HFFc6 (cell line): Measurements from ENCODE around the gene PRIMA1. TPM values are rescaled to one million over a fixed set of nuclear protein-coding genes. Genes with fewer than 3 reads are reported as not detected.

ENCODE experiments used
- DNase-seq: peaks from one replicate; pipeline ENCODE4 v3.0.0-alpha.2; 2018
- H3K27ac Mint-ChIP-seq: 2 replicates; pipeline ENCODE4 v1.8.0; 2020; ENCODE audit warnings: mild to moderate bottlenecking, mixed read lengths
- H3K27me3 Mint-ChIP-seq: 2 replicates; pipeline ENCODE4 v1.8.0; 2021; ENCODE audit warnings: mild to moderate bottlenecking, moderate library complexity, mixed read lengths; ENCODE audit not compliant: insufficient read depth
- H3K36me3 Mint-ChIP-seq: 2 replicates; pipeline ENCODE4 v1.8.0; 2021; ENCODE audit warnings: low read depth, mixed read lengths
- H3K4me1 Mint-ChIP-seq: 2 replicates; pipeline ENCODE4 v1.8.0; 2020; ENCODE audit warnings: low read depth, mixed read lengths
- H3K4me3 Mint-ChIP-seq: 2 replicates; pipeline ENCODE4 v1.8.0; 2020; ENCODE audit warnings: mild to moderate bottlenecking, moderate library complexity, mixed read lengths
- H3K9me3 Mint-ChIP-seq: 2 replicates; pipeline ENCODE4 v1.8.0; 2020; ENCODE audit warnings: mild to moderate bottlenecking, mixed read lengths
- CTCF ChIP-seq: fragments of 200-600 bp; sonication (generic); IDR thresholded peaks from 2 replicates; pipeline ENCODE4 v1.5.0; 2021; ENCODE audit warnings: antibody characterized with exemption, mild to moderate bottlenecking
- total RNA-seq, 6 experiments: library from RNA; stranded (reverse); fragmentation: NEBNext Ultra II Directional; extraction: Animal tissue kit (Norgen Biotek cat#: 25700); gene quantifications; 2 replicates in 1 of 6; 3 replicates in 5 of 6; pipeline ENCODE4 v1.2.3, GENCODE V29; 2021

Gene PRIMA1
- total RNA-seq, 6 experiments from 2014 or later: not detected

GRCh38 chr14:93731753-93732152 lies 56.5 kb downstream of the PRIMA1 start:
- no peak for DNase-seq
- Mint-ChIP-seq H3K9me3 (peaks cover 55% of the 10 kb centered on the region), H3K27ac (no peak overlapping the region), H3K4me1 (no peaks in the 10 kb centered on the region), H3K4me3 (no peak overlapping the region), H3K27me3 (peaks cover 1% of the 10 kb centered on the region; the same call in 1 of the 2 replicates), H3K36me3 (no peaks in the 10 kb centered on the region)
- TF ChIP-seq CTCF: no peak

GRCh38 chr14:93729993-93730392 lies 58.3 kb downstream of the PRIMA1 start:
- peaks cover 1% of the 10 kb centered on the region; the same call in 1 of the 2 replicates for H3K27me3 Mint-ChIP-seq
- no peak for DNase-seq
- H3K4me1 Mint-ChIP-seq: no peaks in the 10 kb centered on the region
- no peak overlapping the region for H3K27ac Mint-ChIP-seq
- TF ChIP-seq CTCF: no peak
- H3K9me3 Mint-ChIP-seq: peaks cover 51% of the 10 kb centered on the region
- no peak overlapping the region for H3K4me3 Mint-ChIP-seq
- no peaks in the 10 kb centered on the region for H3K36me3 Mint-ChIP-seq

- Mint-ChIP-seq H3K27me3 (peaks cover 1% of the 10 kb centered on the region; the same call in 1 of the 2 replicates), H3K27ac (no peak overlapping the region), H3K9me3 (peaks cover 42% of the 10 kb centered on the region), H3K4me1 (no peaks in the 10 kb centered on the region), H3K36me3 (0 out of 2 replicates have a peak, but pooled peaks cover 4% of the 10 kb centered on the region), H3K4me3 (no peak overlapping the region)
- TF ChIP-seq CTCF: no peak
- no peak for DNase-seq
Observed at GRCh38 chr14:93728651-93729016, 59.7 kb downstream of the PRIMA1 start.

- Mint-ChIP-seq H3K27me3 (peaks cover 1% of the 10 kb centered on the region; the same call in 1 of the 2 replicates), H3K27ac (no peak overlapping the region), H3K4me1 (no peaks in the 10 kb centered on the region), H3K9me3 (peaks cover 42% of the 10 kb centered on the region), H3K4me3 (no peak overlapping the region), H3K36me3 (0 out of 2 replicates have a peak, but pooled peaks cover 4% of the 10 kb centered on the region)
- DNase-seq: no peak
- TF ChIP-seq CTCF: no peak
Observed at GRCh38 chr14:93727917-93728650, 60.2 kb downstream of the PRIMA1 start.

GRCh38 chr14:93727039-93727740 lies 61.1 kb downstream of the PRIMA1 start:
- Mint-ChIP-seq H3K27me3 (peaks cover 1% of the 10 kb centered on the region; the same call in 1 of the 2 replicates), H3K36me3 (0 out of 2 replicates have a peak, but pooled peaks cover 4% of the 10 kb centered on the region), H3K27ac (no peak overlapping the region), H3K9me3 (peaks cover 48% of the 10 kb centered on the region), H3K4me1 (no peaks in the 10 kb centered on the region), H3K4me3 (no peak overlapping the region)
- no peak for DNase-seq
- TF ChIP-seq CTCF: no peak
